K562 (cell line): Measurements from ENCODE around the gene BTN3A1. TPM values are rescaled to one million over a fixed set of nuclear protein-coding genes. Genes with fewer than 3 reads are reported as not detected.

Experiments used
- ARID1B ChIP-seq: fragments of 450-650 bp; IDR thresholded peaks from 2 replicates; pipeline ENCODE4 v1.6.1; 2016; ENCODE audit warnings: antibody characterized with exemption, mild to moderate bottlenecking, inconsistent platforms
- ARNT ChIP-seq, 2 experiments: fragments of 450-650 bp; IDR thresholded peaks; 2 replicates each; pipeline ENCODE4 v1.6.1; 2016; ENCODE audit warnings: mild to moderate bottlenecking in 1 of 2
- HCFC1 ChIP-seq: IDR thresholded peaks from 2 replicates; pipeline ENCODE4 v1.6.1; 2012; ENCODE audit warnings: low read depth, low read length, improper control_type of control experiment
- HMGN3 ChIP-seq: IDR thresholded peaks from 2 replicates; pipeline ENCODE4 v1.6.1; 2011; ENCODE audit warnings: borderline replicate concordance, low read depth, mild to moderate bottlenecking, mixed read lengths, low read length; ENCODE audit not compliant: insufficient read length; ENCODE audit errors: extremely low read depth
- POLR3A ChIP-seq: IDR thresholded peaks from 2 replicates; pipeline ENCODE4 v1.6.1; 2011; ENCODE audit warnings: borderline replicate concordance, mild to moderate bottlenecking, moderate library complexity; ENCODE audit not compliant: insufficient read length, insufficient read depth; ENCODE audit errors: extremely low read depth
- RBM25 ChIP-seq: fragments of 200-400 bp; formaldehyde crosslinking; IDR thresholded peaks from 2 replicates; pipeline ENCODE4 v1.6.1; 2018; ENCODE audit warnings: low read length, low read depth, moderate library complexity; ENCODE audit not compliant: severe bottlenecking
- RFX5 ChIP-seq: IDR thresholded peaks from 2 replicates; pipeline ENCODE4 v1.6.1; 2011; ENCODE audit warnings: low read depth, mild to moderate bottlenecking, improper control_type of control experiment, low read length
- ZFP30 ChIP-seq: fragments of 250-450 bp; sonication (Bioruptor Pico); IDR thresholded peaks from 2 replicates; pipeline ENCODE4 v1.8.0; 2022; ENCODE audit warnings: moderate library complexity, mild to moderate bottlenecking, inconsistent platforms, borderline replicate concordance
- polyA plus RNA-seq, 8 experiments: library from polyadenylated mRNA; depleted of rRNA in 4 of 8; stranded (reverse) in 5 of 8; unstranded in 3 of 8; fragments of >200 nt; fragmentation: Nextera tagmentation in 2 of 8; fragmentation: Illumina TruSeq in 1 of 8; extraction: Ambion mirVana in 2 of 8; extraction: Trizol in 1 of 8; gene quantifications; 2 replicates each; pipeline versions ENCODE4 v1.2.1 to v1.2.3, GENCODE V29; 2011 to 2014; ENCODE audit warnings: inconsistent platforms in 1 of 8, missing spikeins in 1 of 8
- total RNA-seq, 7 experiments: library from RNA; depleted of rRNA in 6 of 7; stranded (reverse); fragments of >200 nt in 6 of 7; fragmentation: Illumina TruSeq in 2 of 7; extraction: Trizol in 2 of 7; gene quantifications; 2 replicates each; pipeline versions ENCODE4 v1.2.1 to v1.2.3, GENCODE V29; 2011 to 2021; ENCODE audit warnings: low replicate concordance in 1 of 7
- TF ChIP-seq, protein P1 (sequence below): sonication (generic); formaldehyde crosslinking; IDR thresholded peaks from 2 replicates; pipeline ENCODE4 v1.8.1; 2023; ENCODE audit warnings: missing genetic modification reagents, mild to moderate bottlenecking, borderline replicate concordance
- TF ChIP-seq, protein P2 (sequence below), 2 experiments: fragments of 450-650 bp in 1 of 2; sonication (generic) in 1 of 2; formaldehyde crosslinking in 1 of 2; IDR thresholded peaks in 1 of 2; conservative IDR thresholded peaks in 1 of 2; 2 replicates each; pipeline versions ENCODE4 v1.6.1 to v1.8.1; 2016 to 2023; ENCODE audit warnings: mild to moderate bottlenecking in 2 of 2, moderate library complexity in 2 of 2, inconsistent platforms in 1 of 2, missing genetic modification reagents in 1 of 2
- TF ChIP-seq, protein P3 (sequence below), 2 experiments: fragments of 450-650 bp; IDR thresholded peaks; 2 replicates each; pipeline ENCODE4 v1.6.1; 2016; ENCODE audit warnings: mild to moderate bottlenecking in 2 of 2, borderline replicate concordance in 1 of 2, low read depth in 1 of 2, moderate library complexity in 1 of 2

BTN3A1 gene
- total and polyA plus RNA-seq, 9 of the 15 experiments (the other 6 are each of a cell fraction or from before 2014, with no cell fraction given): 0.84 to 8.5 (median 3.9) TPM

DNA sequence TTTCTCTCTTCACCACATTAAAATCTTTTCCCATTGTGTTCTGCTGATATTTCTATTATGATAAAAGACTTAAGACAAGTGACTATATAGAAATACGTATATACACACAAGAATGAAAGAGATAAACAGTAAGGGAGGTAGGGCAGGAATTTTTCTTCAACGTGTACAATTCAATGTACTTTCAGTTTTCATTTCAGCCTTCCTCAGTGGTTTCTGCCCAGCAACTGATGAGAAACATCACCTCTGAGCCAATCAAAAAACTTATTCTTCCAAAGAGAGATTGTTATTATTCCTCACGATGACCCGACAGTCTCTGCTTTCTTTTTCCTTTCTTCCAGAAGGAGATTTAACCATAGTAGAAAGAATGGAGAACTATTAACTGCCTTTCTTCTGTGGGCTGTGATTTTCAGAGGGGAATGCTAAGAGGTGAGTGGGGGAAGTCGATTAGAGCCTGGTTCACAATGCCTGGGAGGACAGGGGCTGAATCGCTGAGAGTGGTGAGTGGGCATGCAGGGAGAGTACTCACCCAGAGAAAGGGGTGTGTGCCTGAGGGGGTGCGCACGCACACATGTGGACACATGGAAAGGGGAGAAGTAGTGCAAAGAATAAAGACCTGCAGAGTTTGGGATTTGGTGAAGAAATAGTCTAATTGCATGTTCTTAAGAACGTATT, at the start of gene BTN3A1 (continued):
- TF ChIP-seq, protein P1, sequence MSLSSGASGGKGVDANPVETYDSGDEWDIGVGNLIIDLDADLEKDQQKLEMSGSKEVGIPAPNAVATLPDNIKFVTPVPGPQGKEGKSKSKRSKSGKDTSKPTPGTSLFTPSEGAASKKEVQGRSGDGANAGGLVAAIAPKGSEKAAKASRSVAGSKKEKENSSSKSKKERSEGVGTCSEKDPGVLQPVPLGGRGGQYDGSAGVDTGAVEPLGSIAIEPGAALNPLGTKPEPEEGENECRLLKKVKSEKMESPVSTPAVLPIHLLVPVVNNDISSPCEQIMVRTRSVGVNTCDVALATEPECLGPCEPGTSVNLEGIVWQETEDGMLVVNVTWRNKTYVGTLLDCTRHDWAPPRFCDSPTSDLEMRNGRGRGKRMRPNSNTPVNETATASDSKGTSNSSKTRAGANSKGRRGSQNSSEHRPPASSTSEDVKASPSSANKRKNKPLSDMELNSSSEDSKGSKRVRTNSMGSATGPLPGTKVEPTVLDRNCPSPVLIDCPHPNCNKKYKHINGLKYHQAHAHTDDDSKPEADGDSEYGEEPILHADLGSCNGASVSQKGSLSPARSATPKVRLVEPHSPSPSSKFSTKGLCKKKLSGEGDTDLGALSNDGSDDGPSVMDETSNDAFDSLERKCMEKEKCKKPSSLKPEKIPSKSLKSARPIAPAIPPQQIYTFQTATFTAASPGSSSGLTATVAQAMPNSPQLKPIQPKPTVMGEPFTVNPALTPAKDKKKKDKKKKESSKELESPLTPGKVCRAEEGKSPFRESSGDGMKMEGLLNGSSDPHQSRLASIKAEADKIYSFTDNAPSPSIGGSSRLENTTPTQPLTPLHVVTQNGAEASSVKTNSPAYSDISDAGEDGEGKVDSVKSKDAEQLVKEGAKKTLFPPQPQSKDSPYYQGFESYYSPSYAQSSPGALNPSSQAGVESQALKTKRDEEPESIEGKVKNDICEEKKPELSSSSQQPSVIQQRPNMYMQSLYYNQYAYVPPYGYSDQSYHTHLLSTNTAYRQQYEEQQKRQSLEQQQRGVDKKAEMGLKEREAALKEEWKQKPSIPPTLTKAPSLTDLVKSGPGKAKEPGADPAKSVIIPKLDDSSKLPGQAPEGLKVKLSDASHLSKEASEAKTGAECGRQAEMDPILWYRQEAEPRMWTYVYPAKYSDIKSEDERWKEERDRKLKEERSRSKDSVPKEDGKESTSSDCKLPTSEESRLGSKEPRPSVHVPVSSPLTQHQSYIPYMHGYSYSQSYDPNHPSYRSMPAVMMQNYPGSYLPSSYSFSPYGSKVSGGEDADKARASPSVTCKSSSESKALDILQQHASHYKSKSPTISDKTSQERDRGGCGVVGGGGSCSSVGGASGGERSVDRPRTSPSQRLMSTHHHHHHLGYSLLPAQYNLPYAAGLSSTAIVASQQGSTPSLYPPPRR (CRISPR knock-in tag): no peak
- TF ChIP-seq RFX5: peak; percentile 97
- TF ChIP-seq, protein P2, sequence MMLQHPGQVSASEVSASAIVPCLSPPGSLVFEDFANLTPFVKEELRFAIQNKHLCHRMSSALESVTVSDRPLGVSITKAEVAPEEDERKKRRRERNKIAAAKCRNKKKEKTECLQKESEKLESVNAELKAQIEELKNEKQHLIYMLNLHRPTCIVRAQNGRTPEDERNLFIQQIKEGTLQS (IDR thresholded peaks at IDR 0.05): no peak
- TF ChIP-seq, protein P2 (CRISPR knock-in tag; conservative IDR thresholded peaks at IDR 0.05): peak; percentile 65; the same call in 1 of the 2 replicates
- no peak for TF ChIP-seq ARID1B
- TF ChIP-seq, protein P3, sequence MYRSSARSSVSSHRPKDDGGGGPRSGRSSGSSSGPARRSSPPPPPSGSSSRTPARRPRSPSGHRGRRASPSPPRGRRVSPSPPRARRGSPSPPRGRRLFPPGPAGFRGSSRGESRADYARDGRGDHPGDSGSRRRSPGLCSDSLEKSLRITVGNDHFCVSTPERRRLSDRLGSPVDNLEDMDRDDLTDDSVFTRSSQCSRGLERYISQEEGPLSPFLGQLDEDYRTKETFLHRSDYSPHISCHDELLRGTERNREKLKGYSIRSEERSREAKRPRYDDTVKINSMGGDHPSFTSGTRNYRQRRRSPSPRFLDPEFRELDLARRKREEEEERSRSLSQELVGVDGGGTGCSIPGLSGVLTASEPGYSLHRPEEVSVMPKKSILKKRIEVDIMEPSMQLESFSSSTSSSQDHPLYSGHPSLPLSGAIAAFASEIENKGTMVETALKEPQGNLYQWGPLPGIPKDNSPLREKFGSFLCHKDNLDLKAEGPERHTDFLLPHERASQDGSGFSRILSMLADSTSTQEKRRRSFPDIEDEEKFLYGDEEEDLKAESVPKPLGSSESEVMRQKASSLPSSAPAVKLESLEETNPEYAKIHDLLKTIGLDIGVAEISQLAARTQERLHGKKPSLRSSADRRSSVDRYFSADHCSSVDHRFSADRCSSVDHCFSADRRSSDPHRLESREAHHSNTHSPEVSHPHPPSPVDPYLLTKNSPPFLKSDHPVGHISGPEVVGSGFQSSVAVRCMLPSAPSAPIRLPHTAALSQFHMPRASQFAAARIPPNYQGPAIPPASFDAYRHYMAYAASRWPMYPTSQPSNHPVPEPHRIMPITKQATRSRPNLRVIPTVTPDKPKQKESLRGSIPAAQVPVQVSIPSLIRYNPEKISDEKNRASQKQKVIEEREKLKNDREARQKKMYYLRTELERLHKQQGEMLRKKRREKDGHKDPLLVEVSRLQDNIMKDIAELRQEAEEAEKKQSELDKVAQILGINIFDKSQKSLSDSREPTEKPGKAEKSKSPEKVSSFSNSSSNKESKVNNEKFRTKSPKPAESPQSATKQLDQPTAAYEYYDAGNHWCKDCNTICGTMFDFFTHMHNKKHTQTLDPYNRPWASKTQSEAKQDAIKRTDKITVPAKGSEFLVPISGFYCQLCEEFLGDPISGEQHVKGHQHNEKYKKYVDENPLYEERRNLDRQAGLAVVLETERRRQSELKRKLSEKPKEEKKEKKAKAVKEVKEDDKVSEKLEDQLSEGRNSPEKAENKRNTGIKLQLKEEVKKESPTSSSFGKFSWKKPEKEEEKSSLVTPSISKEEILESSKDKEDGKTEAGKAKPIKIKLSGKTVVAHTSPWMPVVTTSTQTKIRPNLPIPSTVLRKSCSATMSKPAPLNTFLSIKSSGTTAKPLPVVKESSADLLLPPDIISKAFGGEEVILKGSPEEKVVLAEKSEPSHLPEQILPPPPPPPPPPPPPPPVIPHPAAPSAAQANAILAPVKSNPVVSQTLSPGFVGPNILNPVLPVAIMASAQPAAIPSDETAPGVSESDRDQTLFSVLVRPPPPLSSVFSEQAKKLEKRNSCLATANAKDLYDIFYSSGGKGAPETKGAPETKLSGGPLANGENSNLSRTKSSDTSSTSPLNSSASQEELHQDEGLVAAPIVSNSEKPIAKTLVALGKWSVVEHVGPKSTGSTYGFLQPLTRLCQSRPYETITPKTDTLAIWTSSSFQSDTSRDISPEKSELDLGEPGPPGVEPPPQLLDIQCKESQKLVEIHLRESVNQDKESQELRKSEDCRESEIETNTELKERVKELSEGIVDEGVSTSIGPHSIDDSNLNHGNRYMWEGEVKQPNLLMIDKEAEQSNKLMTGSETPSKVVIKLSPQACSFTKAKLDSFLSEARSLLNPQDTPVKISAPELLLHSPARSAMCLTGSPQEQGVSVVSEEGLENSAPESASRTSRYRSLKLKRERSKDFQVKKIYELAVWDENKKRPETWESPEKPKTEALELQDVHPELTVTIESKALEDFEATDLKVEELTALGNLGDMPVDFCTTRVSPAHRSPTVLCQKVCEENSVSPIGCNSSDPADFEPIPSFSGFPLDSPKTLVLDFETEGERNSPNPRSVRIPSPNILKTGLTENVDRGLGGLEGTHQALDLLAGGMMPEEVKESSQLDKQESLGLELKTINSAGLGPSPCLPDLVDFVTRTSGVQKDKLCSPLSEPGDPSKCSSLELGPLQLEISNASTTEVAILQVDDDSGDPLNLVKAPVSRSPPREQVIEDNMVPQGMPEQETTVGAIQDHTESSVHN (IDR thresholded peaks at IDR 0.05; ENCODE audit: borderline replicate concordance in 1 of 2, low read depth in 1 of 2): 0 out of 4 replicates have a peak, but pooled peaks have one; percentile 29 to 55
- TF ChIP-seq ARNT (IDR thresholded peaks at IDR 0.05): 0 out of 4 replicates have a peak, but pooled peaks of 1 of the 2 experiments have one; percentile 68
- TF ChIP-seq RBM25: peak; percentile 56
- no peak for TF ChIP-seq POLR3A
- TF ChIP-seq HMGN3: no peak
- TF ChIP-seq HCFC1: no peak
- no peak for TF ChIP-seq ZFP30
